HG03060 (cell line): Measurements from ENCODE around the gene PITPNM1.

Experiments
- ATAC-seq: cut with Tn5 transposase; IDR thresholded peaks from one replicate; pipeline ENCODE4 v1.9.1; 2021; ENCODE audit warnings: low read depth, moderate number of reproducible peaks; ENCODE audit not compliant: unreplicated experiment

The PITPNM1 gene

DNA sequence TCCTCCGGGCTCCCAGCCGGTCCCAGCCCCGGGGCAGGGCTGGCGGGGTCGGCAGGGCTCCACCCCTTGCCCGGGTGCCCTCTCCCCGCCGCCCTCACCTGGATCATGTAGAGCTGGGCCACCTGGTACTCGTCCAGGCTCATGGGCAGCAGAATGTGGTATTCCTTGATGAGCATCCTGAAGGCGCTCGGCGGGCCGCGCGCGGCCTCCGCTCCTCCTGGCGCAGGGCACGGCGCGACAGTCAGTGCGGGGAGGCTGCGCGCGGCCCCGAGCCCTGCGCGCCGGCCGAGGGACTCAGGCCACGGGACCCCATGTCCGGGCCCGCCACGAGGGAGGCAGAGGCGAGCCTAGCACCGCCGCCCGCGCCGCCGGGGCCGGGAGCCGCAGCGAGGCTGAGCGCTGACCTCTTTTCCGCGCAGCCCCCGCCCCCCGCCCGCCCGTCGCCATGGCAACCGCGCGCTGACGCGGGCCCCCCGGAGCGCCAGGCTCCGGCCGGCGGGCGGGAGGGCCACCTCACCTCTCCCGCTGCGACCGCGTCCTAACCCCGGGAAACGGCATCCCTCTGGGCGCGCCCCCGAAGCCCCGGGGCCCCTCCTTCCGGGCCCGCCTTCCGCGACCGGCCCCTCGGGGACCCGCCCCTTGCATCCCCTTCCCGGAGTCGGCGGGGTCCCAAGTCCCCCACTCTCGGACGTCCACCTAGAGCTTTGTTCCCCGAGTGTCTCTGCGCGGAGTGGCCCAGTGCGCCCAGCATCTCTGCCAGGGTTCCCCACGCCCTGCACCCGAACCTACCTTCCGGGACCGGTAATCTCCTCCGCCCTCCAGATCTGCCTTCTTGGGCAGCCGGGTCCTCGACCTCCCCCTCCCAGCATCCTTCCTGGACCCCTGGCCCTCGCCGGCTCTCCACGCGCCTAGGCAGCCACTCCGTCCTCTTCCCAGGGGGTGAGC lies 886 bp downstream of the PITPNM1 start:
- no peak for ATAC-seq

DNA sequence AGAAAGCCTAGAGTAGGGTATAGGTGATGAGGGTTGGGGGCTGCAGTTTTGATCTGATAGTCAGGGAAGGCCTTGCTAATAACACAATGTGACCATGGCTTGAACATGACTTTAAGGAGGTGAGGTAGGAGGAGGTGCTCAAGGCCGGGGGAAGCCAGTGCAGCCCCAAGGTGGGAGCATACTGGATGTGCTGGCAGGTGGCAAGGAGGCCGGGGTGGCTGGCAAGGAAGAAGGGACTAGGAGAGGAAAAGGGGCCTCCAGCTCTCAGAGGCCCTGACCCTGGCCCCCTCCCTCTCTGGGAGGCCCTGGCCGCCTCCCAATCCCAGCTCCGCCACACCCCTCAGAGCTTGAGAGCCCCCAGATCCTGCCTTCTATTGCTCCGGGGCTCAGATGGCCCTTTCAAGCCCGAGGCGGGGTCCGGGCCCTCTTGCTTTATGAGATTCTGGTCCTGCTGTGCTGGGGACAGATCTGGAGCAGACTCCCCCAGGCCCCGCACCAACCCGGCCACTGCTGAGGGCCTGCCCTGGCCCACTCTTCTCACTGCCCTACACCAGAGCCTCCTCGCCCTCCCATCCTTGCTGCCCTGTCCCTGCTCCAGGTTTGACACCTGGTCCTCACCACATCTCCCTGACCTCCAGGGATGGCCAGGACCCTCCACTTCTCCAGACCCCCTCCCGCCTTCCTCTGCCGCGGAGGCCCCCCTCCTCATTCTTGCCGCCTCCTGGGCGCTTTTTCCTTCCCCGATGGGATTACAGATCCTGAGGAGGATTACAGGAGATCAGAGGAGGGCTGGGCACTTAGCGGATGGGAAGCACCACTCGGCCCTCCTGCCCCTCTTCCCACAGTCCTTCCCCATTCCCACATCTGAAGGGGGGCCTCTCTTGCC lies 1.8 kb downstream of the PITPNM1 start:
- no peak for ATAC-seq

DNA sequence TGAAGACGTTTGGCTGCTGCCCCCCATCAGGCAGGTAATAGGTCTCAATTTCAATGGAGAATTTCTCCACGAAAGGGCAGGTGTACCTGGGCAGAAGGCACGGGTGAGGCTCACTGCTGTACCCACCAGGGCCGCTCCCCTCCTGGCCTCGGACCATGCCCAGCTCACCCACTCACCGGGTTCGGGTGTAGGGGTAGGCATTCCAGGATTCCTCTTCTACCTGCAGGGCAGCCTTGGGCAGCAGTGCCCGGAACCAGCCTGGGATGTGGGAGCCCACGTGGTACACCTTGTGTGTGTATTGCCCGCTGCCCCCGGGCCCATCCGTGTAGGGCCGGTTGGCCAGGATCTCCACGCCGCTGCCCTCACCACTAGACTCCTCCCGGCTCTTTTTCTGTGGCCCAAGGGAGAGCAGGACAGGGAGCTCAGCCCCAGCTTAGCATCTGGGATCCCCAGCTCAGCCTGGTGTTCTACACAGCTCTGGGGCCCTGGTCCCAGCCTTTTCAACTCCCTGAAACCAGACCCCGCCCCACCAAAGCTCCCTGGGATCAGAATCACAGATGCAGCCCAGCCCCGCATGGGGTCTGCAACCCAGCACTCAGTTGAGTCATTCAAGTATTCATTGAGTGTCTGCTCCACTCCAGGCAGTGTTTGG lies 2.7 kb downstream of the PITPNM1 start:
- ATAC-seq = no peak

DNA sequence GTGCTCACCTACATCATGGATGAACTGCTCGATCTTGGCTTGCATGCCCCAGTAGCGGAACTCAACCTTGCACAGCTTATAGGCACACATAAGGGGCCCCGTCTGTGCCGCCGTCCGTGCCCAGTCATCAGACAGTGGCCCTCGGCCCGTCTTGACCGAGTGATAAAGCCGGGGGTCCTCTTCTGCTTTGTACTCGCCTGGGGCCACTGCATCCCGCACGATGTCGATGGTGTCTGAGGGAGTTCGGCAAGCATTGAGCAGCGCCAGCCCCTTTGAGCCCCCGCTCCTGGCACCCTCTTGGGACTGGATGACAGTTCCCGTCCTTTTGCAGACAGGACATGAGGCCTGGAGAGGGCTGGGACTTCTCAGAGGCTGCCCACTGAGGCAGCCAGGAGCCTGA lies 3.3 kb downstream of the PITPNM1 start:
- ATAC-seq = no peak

DNA sequence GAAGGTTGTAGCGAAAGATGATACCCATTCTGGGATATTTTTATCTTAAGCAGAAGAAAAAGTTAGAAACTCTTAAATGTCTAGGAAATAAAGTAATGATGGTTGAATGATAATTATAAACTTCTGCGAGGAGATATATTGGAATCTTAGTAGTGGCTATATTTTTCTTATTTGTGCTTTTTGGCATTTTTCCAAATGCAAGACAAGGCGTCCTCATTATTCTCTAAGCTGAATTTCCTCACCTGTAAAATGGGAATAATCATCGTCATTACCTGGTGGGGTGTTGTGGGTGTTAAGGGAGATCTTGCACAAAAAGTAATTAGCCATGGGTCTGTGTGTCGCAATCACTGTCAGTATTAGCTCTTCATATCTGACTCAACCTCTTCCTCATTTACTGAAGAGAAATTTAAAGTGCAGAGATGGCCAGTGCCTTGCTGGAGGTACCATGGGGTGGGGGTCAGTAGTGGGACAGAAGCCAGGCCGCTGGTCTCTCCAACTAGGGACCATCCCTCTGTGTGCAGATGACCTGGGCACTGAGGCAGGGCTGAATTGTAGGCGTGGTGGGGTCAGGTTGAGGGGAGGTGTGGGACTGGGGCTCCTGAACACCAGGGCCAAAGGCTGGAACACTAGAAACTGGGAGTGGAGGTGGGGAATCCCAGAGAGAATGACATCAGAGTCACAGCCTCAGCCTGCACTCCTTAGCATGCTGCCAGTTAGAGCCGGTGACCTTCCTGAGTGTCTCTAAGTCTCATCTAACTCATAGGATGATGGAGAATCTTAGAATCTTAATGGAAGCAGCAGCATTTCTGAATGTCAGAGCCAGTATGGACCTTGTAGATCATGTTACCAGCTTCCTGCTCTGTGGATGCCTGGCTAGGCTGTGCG lies 4.1 kb downstream of the PITPNM1 start:
- no peak for ATAC-seq

DNA sequence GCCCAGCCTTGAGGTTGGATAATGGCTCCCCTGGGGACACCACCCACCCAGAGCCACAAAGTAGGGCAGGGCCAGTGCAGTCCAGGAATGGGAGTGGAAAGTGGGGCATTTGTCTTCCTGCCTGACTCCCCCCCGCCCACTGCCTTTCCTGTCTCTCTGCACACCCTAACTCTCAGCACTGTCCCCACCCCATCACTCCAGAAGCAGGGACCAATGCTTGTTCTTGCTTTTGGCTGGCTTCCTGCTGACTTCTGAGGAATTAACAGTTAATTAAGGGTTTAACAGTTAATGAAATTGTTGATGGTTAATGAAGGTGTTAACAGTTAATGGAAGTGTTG lies 4.7 kb downstream of the PITPNM1 start:
- no peak for ATAC-seq

DNA sequence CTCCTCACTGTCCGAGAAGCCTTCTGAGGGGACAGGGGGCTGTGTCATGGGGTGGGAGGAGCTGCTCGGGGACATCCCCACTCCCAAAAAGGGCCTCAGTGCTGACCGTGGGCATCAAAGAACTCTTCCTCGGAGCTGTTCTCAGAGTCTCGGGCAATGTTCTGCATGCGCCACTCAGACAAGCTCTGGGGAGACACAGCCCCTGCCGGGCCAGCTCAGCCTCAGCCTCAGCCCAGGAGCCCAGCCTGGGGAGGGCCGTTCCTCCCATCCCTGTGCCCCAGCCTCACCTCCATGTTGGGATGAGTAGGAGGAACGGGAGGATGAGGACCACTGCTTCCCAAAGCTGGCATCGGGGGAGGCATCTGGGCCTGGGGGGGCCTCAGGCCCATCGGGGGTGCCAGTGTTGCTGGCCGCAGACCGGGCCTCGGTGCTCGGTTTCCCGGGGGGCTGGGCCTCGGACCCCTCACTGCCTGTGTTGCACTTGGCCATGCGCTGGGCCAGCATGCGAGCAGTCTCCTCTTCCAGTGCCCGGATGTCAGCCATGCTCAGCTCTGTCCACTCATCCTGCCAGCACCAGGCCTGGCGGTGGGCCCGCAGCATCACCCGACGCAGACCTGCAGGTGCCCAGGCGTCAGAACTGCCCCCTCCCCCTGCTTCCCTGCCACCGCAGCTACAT lies 5.2 kb downstream of the PITPNM1 start:
- ATAC-seq = no peak

DNA sequence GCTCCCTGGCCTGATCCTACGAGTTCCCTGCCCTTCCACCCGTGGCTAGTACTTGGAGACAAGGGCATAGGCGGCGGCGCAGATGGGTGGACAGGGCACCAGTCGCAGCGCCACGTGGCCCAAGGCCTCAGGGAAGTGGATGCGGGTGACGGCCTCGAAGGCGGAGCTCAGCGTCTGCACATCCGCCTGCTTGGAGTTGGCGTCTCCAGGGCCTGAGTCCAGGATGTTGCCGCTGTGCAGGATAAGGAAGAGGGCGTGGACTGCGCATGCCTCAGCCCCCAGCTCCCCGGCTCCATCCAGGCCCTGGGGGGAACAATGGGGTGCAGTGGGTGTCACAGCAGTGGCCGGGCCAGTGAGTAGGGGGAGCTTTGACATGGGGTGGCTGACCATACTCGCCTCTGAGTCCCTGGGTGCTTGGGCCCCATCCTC lies 6.6 kb downstream of the PITPNM1 start:
- no peak for ATAC-seq

DNA sequence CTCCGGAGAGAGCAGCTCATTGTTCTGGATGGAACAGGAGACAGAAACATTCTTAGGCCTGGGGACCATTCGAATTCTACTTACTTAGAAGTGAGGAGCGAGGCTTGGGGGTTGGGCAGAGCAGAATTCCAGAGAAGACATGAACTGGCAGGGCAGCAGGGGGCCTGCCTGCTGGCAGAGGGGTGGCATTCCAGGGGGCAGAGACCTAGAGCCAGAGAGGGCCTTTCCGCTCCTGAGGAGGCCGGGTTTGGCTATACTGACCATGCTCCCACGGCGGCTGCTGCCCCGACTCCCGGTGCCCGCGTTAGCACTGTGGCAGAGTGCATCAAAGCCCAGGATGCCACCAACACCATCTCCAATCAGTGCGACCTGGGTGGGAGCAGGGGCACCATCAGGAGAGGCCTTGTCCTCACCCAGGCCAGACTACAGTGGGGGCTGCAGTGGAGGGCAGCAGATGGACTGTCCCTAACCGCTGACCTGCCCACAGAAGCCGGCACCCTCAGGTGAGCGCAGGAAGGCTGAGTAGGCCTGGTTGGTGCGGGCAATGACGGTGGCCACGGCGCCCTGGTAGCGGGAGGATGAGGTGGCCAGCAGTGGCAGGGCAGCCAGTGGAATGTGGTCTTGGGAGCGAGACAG lies 7.4 kb downstream of the PITPNM1 start:
- ATAC-seq = no peak

DNA sequence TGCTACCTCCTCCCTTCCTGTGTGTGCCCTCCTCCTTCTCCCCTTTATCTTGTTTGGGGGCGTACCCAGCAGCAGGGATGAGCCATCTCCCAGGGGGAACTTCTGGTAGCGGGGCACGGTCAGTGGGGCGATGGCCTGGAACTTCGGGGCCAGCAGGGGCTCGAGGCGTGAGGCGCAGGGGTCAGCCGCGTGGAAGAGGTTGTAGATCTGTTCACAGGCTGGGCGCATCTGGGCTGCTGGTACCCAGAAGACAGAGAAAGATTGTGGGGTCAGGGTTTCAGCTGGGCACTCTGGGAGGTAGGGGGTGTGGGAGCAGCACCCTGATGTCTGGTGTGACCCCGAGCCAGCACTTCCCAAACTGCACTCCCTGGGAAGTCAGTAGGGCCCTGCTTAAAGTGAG lies 9.1 kb downstream of the PITPNM1 start:
- no peak for ATAC-seq

DNA sequence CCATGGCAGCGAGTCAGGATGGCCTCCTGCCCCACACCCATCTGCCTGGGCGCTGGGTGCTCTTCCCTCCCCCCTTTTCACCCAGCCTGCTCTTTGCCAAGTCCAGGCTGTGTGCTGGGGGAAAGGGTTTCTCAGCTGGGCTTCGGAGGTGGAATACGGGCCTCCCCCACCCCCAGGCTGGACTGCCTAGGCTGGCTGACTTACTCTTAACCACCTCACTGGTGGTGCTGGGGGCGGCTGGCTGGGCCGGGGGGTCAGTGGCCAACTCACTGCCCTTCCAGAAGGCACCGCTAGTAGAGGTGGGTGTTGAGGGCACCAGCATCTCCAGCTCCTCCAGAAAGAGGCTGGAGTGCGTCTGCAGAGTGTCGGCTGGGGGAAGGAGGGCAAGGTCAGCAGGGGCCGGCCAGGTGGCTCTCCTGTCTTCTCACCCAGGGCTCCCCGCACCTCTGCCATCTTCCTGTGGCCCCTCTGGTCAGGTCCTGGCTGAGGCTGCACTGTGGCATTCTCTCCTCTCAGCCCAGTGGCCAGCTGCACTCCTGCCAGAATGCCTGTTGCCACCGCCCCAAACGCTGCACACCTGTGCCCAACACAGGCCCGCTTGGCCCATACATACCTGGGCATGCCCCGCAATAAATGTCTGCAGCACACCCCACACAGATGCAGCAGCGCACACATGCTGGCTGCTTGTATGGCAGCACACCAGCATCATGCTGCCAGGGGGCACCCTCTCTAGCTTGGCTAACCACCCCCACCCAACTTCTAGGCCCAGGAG lies 9.7 kb downstream of the PITPNM1 start:
- ATAC-seq = no peak

DNA sequence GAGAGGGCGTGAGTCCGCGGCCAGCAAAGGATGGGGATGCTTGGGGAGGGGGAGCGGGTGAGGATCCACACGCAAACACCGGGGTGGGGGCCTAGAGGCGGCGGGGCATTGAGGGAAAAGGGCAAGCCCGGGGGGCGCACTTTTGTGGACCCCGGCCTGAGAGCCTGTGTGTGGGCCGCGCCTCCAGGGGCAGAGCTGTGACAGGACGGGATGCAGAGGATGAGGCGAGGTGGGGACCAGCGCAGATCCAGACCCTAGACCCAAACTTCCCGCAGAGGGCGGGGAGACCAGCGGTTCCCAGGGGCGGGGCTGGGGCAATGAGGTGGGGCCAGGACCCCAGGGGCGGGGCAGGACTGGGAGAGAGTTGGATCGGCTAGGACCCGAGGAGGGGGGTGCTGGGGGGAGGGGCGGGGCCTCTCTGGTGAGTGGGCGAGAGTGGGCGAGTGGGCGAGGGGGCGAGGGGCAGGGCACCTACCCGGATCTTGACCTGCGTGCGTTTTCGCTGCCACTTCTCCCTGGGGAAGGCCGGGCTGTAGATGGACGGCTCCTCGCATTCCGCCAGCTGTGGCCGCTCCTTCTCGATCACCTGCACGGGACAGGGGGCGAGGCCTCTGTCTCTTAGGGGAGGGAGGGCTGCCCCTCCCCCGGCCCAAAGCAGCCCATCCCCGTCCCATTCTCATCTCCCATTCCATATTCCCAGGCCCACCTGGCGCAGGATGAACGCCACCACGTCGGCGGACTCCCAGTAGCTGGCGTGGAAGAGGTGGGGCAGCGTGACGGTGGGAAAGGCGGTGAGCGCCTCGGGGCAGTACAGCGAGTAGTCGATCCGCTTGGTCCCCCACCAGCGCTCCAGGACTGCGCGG lies 10.6 kb downstream of the PITPNM1 start:
- no peak for ATAC-seq

DNA sequence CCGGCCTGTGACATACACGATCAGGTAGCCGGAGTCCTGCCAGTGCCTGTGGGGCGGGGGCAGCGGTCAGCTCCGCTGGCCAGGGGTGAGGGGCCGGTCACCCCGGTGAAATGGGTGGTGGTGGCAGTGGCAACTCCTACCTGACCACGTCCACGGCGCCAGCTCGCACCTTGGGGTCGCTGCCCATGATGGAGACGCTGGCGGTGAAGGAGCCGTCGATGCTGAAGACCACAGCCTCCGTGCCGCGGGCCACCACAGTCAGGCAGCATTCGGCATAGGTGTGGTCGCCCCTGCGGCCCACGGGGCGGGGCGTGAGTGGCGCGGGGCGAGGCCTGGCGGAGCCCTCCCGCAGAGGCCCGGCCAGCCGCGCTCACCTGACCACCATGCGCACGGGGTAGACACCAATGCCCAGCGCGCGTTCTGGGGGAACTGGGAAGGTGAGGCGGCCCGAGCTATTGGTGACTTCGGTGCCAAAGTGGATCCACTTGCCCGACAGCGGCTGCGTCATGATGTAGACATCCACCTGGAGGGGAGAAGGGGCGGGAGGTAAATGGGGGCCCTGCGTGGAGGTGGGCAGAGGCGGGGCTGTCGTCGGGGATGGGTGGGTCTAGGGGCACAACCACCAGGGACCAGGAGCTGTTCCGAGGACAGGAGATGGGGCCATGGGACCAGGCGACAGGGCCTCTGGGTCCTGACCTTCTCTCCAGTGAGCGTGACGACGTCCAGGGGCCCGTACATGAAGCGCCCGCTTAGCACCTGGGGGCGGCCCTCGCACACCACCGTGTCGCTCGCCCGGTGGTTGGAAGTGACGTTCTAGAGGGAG lies 11.4 kb downstream of the PITPNM1 start:
- no peak for ATAC-seq

DNA sequence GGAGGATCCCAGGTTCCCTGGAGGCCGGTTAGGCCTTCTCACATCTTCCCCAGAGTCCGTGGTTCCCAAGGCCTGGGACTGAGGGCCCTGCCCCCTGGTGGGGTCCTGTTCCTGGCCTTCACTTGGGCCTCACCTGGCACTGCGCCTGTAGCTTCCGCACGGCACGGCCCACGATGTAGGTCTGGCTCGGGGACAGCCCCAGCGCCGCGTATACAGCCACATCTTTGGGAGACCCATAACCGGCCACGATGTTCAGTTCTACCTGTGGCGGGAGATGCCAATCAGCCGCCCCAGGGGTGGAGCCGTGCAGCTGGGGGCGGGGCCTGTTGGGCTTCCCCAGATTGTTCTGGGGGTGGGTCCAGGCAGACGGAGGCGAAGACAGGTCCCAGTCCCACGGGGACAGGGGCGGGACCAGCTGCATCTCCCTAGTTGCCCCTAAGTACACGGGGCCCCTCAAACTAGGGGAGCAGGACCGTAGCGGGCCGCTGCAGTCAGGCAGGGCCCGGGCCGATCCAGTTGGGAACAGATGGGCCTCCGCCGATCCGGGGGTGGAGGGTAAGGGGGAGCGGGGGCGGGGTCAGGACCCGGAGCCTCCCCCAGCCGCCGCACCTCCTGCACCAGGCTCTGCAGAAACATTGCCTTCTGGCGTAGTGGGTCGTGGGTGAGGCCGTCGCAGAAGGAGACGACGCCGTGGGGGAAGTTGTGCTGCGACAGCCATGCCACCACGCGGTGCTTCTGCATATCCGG lies 12.2 kb downstream of the PITPNM1 start:
- ATAC-seq = no peak

DNA sequence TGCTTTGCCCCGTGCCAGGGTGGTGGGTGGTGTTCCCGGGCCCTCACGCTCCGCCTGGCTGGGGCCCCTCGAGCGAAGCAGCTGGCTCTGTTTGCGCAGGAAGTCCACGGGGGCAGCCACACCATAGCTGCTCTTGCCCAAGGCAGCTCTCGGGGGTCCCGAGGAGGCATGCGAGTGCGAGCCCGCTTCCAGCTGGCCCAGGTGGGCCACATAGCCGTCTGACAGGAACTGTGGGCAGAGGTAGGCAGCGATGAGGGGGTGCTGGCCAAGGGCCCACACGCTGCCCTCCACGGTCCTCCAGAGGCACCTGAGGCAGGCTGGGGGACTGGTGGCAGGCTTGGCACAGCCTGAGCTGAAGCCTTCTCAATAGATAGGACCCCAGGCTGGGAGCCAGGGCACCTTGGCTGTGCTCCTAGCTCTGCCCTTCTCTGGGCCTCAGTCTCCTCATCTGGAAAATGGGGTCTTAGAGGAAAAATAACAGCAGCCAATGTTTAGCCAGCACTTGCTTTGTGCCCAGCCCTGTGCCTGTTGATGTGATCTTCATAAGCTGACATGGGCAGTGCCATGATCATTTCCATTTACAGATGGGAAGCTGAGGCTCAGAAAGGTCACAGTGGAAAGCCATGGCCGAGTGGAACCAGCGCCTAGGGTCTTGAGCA lies 13.0 kb downstream of the PITPNM1 start:
- ATAC-seq = no peak
